A549 (cell line): ENCODE data around the gene RTN4R. TPM values are rescaled to one million over a fixed set of nuclear protein-coding genes. Genes with fewer than 3 reads are reported as not detected.

Experiments
- ATAC-seq, 2 experiments: fragments of 200-7000 bp in 1 of 2; fragments of >200 bp in 1 of 2; cut with Nextera tagmentation in 1 of 2; cut with Tn5 transposase in 1 of 2; 3 replicates each; pipeline versions ENCODE4 v1.8.0 to v1.9.1; 2018 to 2020; ENCODE audit warnings: mild to moderate bottlenecking in 1 of 2, moderate library complexity in 1 of 2
- CTCF ChIA-PET: fragments of 300-600 bp; sonication (Branson Sonifier 250); formaldehyde crosslinking; extraction: SDS; loops from one replicate; lab custom pipeline; 2021; ENCODE audit warnings: antibody characterized with exemption, inconsistent platforms; lab: Yijun Ruan, JAX
- POLR2A ChIA-PET: fragments of 350-600 bp; formaldehyde crosslinking; extraction: SDS; loops from one replicate; lab custom pipeline; 2021; ENCODE audit warnings: antibody characterized with exemption, inconsistent platforms; lab: Yijun Ruan, JAX
- DNase-seq, 2 experiments: peaks; one replicate each; pipeline versions ENCODE4 v3.0.0 to v3.0.0-alpha.2; 2011 to 2016; ENCODE audit warnings: low read depth in 1 of 2, low spot score in 1 of 2
- FAIRE-seq: peaks from 2 replicates; lab custom pipeline; 2011; peaks lifted over from hg19 to GRCh38; lab: Jason Lieb, UNC
- H3K27ac ChIP-seq, 2 experiments: fragments of >200 bp; sonication (Bioruptor Twin); formaldehyde crosslinking; 3 replicates each; pipeline ENCODE4 v1.5.1; 2016 to 2017
- H3K4me1 ChIP-seq: fragments of >200 bp; sonication (Bioruptor Twin); formaldehyde crosslinking; 3 replicates; pipeline ENCODE4 v1.6.1; 2016
- H3K4me2 ChIP-seq: fragments of >200 bp; sonication (Bioruptor Twin); formaldehyde crosslinking; 3 replicates; pipeline ENCODE4 v1.6.1; 2016
- H3K4me3 ChIP-seq: fragments of >200 bp; sonication (Bioruptor Twin); formaldehyde crosslinking; 3 replicates; pipeline ENCODE4 v1.5.1; 2016
- H3K9me3 ChIP-seq: fragments of >200 bp; sonication (Bioruptor Twin); formaldehyde crosslinking; 3 replicates; pipeline ENCODE4 v1.6.1; 2016
- BCL3 ChIP-seq: fragments of >200 bp; sonication (Bioruptor Twin); formaldehyde crosslinking; IDR thresholded peaks from 3 replicates; pipeline ENCODE4 v1.6.1; 2016
- BHLHE40 ChIP-seq: IDR thresholded peaks from 2 replicates; pipeline ENCODE4 v1.6.1; 2012; ENCODE audit warnings: low read depth, low read length, inconsistent platforms
- CBX2 ChIP-seq: fragments of 200-600 bp; sonication (generic); IDR thresholded peaks from 2 replicates; pipeline ENCODE4 v1.6.1; 2016; ENCODE audit warnings: low read depth, mild to moderate bottlenecking, borderline replicate concordance
- CBX8 ChIP-seq: fragments of 200-600 bp; sonication (generic); IDR thresholded peaks from 2 replicates; pipeline ENCODE4 v1.6.1; 2016
- CTCF ChIP-seq: fragments of >200 bp; sonication (Bioruptor Twin); formaldehyde crosslinking; IDR thresholded peaks from 3 replicates; pipeline ENCODE4 v1.5.1; 2016
- EHMT2 ChIP-seq: fragments of 200-600 bp; sonication (generic); IDR thresholded peaks from 2 replicates; pipeline ENCODE4 v1.6.1; 2016; ENCODE audit warnings: antibody characterized with exemption, low read depth, mild to moderate bottlenecking, moderate library complexity
- ESRRA ChIP-seq: fragments of 150-350 bp; IDR thresholded peaks from 2 replicates; pipeline ENCODE4 v1.6.1; 2014; ENCODE audit warnings: mild to moderate bottlenecking, low read length, borderline replicate concordance
- FOSB ChIP-seq: fragments of 250-450 bp; sonication (Bioruptor Pico); IDR thresholded peaks from 2 replicates; pipeline ENCODE4 v1.5.0; 2020; ENCODE audit warnings: mild to moderate bottlenecking, moderate library complexity
- FOSL2 ChIP-seq, 2 experiments: fragments of 450-650 bp in 1 of 2; fragments of >200 bp in 1 of 2; sonication (Bioruptor Twin) in 1 of 2; formaldehyde crosslinking; IDR thresholded peaks; 2 replicates each; pipeline versions ENCODE4 v1.5.0 to v1.6.1; 2016 to 2020; ENCODE audit warnings: mild to moderate bottlenecking in 1 of 2, moderate library complexity in 1 of 2
- HMGXB4 ChIP-seq: fragments of 250-450 bp; sonication (Bioruptor Pico); IDR thresholded peaks from 2 replicates; pipeline ENCODE4 v1.5.0; 2021; ENCODE audit warnings: mild to moderate bottlenecking, moderate library complexity, borderline replicate concordance
- HOXB13 ChIP-seq: fragments of 250-450 bp; sonication (Bioruptor Pico); IDR thresholded peaks from 2 replicates; pipeline ENCODE4 v1.5.0; 2020; ENCODE audit warnings: low read depth, mild to moderate bottlenecking, moderate library complexity
- HOXB5 ChIP-seq: fragments of 250-450 bp; sonication (Bioruptor Pico); IDR thresholded peaks from 2 replicates; pipeline ENCODE4 v1.5.0; 2020; ENCODE audit warnings: mild to moderate bottlenecking, moderate library complexity
- MYC ChIP-seq: IDR thresholded peaks from 2 replicates; pipeline ENCODE4 v1.6.1; 2012; ENCODE audit warnings: mild to moderate bottlenecking, inconsistent platforms, low read length, improper control_type of control experiment, borderline replicate concordance
- NPAS2 ChIP-seq: fragments of 250-450 bp; sonication (Bioruptor Pico); IDR thresholded peaks from 2 replicates; pipeline ENCODE4 v1.8.0; 2022; ENCODE audit warnings: mild to moderate bottlenecking, moderate library complexity, borderline replicate concordance
- PHF8 ChIP-seq: fragments of 200-600 bp; sonication (generic); IDR thresholded peaks from 2 replicates; pipeline ENCODE4 v1.6.1; 2016; ENCODE audit warnings: low read depth, mild to moderate bottlenecking, antibody characterized with exemption, moderate library complexity, borderline replicate concordance
- POLR2A ChIP-seq: IDR thresholded peaks from 2 replicates; pipeline ENCODE4 v1.6.1; 2012; ENCODE audit warnings: mild to moderate bottlenecking, low read length
- RARB ChIP-seq: fragments of 250-450 bp; sonication (Bioruptor Pico); IDR thresholded peaks from 2 replicates; pipeline ENCODE4 v1.8.0; 2021; ENCODE audit warnings: mild to moderate bottlenecking, moderate library complexity
- SREBF2 ChIP-seq: fragments of 450-650 bp; IDR thresholded peaks from 2 replicates; pipeline ENCODE4 v1.6.1; 2014; ENCODE audit warnings: mild to moderate bottlenecking, moderate library complexity
- USF2 ChIP-seq: fragments of 450-650 bp; IDR thresholded peaks from 2 replicates; pipeline ENCODE4 v1.6.1; 2014; ENCODE audit warnings: antibody characterized with exemption
- ZC3H11A ChIP-seq: fragments of 450-650 bp; IDR thresholded peaks from 2 replicates; pipeline ENCODE4 v1.6.1; 2014; ENCODE audit warnings: antibody characterized with exemption, mild to moderate bottlenecking
- ZSCAN20 ChIP-seq: fragments of 250-450 bp; sonication (Bioruptor Pico); IDR thresholded peaks from 2 replicates; pipeline ENCODE4 v1.8.0; 2022; ENCODE audit warnings: mild to moderate bottlenecking, moderate library complexity
- WGBS: methylation state at CpG from one replicate; pipeline ENCODE4 v1.1.6; 2017; ENCODE audit errors: missing lambda C conversion rate; 5-methylcytosine and 5-hydroxymethylcytosine counted together
- polyA plus RNA-seq, 4 experiments: library from polyadenylated mRNA; depleted of rRNA in 3 of 4; stranded (reverse); fragments of >200 nt; fragmentation: RNase III in 1 of 4; extraction: RNeasy Plus Mini Kit Qiagen cat#74134 plus additional on column Dnase treatment in 1 of 4; gene quantifications; 2 replicates in 3 of 4; 3 replicates in 1 of 4; pipeline ENCODE4 v1.2.3, GENCODE V29; 2011 to 2017

Gene RTN4R
- polyA plus RNA-seq, 2 of the 4 experiments (the other 2 are of a cell fraction), result 1.0 to 2.7 TPM

GRCh38 chr22:20247010-20247505 lies 21.1 kb downstream of the RTN4R start:
- ATAC-seq (no peak), FAIRE-seq (no peak), DNase-seq (no peak)
- no peak overlapping the region for H3K27ac ChIP-seq
- H3K4me1 ChIP-seq, result no peaks in the 10 kb centered on the region
- no peak overlapping the region for H3K4me3 ChIP-seq
- no peak overlapping the region for H3K4me2 ChIP-seq
- H3K9me3 ChIP-seq, result no peaks in the 10 kb centered on the region
- TF ChIP-seq CBX8 (no peak), NPAS2 (no peak)
- CTCF ChIA-PET, result no interaction called here
- POLR2A ChIA-PET, result no interaction called here
- WGBS, result 96% methylated on average over 3 of the region's 16 CpGs

- ChIA-PET POLR2A (no interaction called here), CTCF (no interaction called here)
- TF ChIP-seq HOXB13 (CRISPR knock-in tag) (no peak), HOXB5 (CRISPR knock-in tag) (no peak), FOSL2 (IDR thresholded peaks at IDR 0.05) (no peak), FOSL2 (CRISPR knock-in tag; IDR thresholded peaks at IDR 0.05) (no peak), HMGXB4 (CRISPR knock-in tag) (no peak), POLR2A (no peak), MYC (no peak), BHLHE40 (no peak), PHF8 (no peak), SREBF2 (no peak), FOSB (CRISPR knock-in tag) (no peak), CBX2 (no peak), EHMT2 (no peak), ZSCAN20 (CRISPR knock-in tag) (no peak), CTCF (no peak)
- ATAC-seq (no peak), DNase-seq (no peak), FAIRE-seq (no peak)
- WGBS, result 90% methylated on average over 8 of the region's 19 CpGs
- Histone ChIP-seq H3K4me1 (no peaks in the 10 kb centered on the region), H3K27ac (no peak overlapping the region), H3K4me3 (no peak overlapping the region), H3K4me2 (no peak overlapping the region), H3K9me3 (no peaks in the 10 kb centered on the region)
These were observed 21.6 kb downstream of the RTN4R start for GRCh38 chr22:20246368-20247009.

GRCh38 chr22:20245577-20246367 lies 22.3 kb downstream of the RTN4R start:
- ChIA-PET POLR2A (no interaction called here), CTCF (no interaction called here)
- Histone ChIP-seq H3K4me2 (no peak overlapping the region), H3K4me3 (no peak overlapping the region), H3K27ac (no peak overlapping the region), H3K9me3 (no peaks in the 10 kb centered on the region), H3K4me1 (no peaks in the 10 kb centered on the region)
- WGBS, result 81% methylated on average over 7 of the region's 14 CpGs
- DNase-seq (no peak), ATAC-seq (no peak), FAIRE-seq (no peak)
- no peak for TF ChIP-seq RARB (CRISPR knock-in tag)
- TF ChIP-seq USF2, result no peak
- TF ChIP-seq BCL3, result no peak
- TF ChIP-seq ZC3H11A, result no peak
- no peak for TF ChIP-seq HMGXB4 (CRISPR knock-in tag)
- TF ChIP-seq ESRRA, result no peak
